HepG2 (cell line): Measurements from ENCODE around the gene DBNDD2. TPM values are rescaled to one million over a fixed set of nuclear protein-coding genes. Genes with fewer than 3 reads are reported as not detected.

Experiments
- ATAC-seq: fragments of 200-7000 bp; cut with Tn5 transposase; 3 replicates; pipeline ENCODE4 v1.9.1; 2020; ENCODE audit warnings: mild to moderate bottlenecking, moderate library complexity
- BruUV-seq: library from RNA; stranded (reverse); fragments of 400-500 nt; replicated peaks from 2 replicates; lab custom pipeline; 2021; lab: Mats Ljungman, UMichigan
- CTCF ChIA-PET: fragments of 300-600 bp; formaldehyde crosslinking; extraction: SDS; loops from one replicate; lab custom pipeline; 2021; ENCODE audit warnings: low total read pairs, inconsistent platforms, low intra/inter-chr PET ratio; lab: Yijun Ruan, JAX
- POLR2A ChIA-PET: fragments of 350-600 bp; sonication (Branson Sonifier 250); formaldehyde crosslinking; loops from one replicate; lab custom pipeline; 2020; ENCODE audit warnings: antibody characterized with exemption, inconsistent platforms; lab: Yijun Ruan, JAX
- DNase-seq: peaks from one replicate; pipeline ENCODE4 v3.0.0-alpha.2; 2015; ENCODE audit warnings: low spot score
- FAIRE-seq: peaks from 3 replicates; lab custom pipeline; 2011; peaks lifted over from hg19 to GRCh38; lab: Jason Lieb, UNC
- H2AFZ ChIP-seq: one replicate; pipeline ENCODE4 v1.6.1; 2011; ENCODE audit warnings: low read length, inconsistent platforms
- H3K27ac ChIP-seq: fragments of 300-600 bp; 3 replicates; pipeline ENCODE4 v1.8.0; 2011; ENCODE audit warnings: mixed run types, mild to moderate bottlenecking, mixed read lengths, low read length, inconsistent platforms; ENCODE audit not compliant: insufficient read depth; ENCODE audit errors: extremely low read length
- H3K27me3 ChIP-seq, 2 experiments: fragments of 200-600 bp in 1 of 2; 2 replicates in 1 of 2; 3 replicates in 1 of 2; pipeline versions ENCODE4 v1.6.0 to v1.8.0; 2011; ENCODE audit warnings: low read length in 2 of 2, mild to moderate bottlenecking in 2 of 2, moderate library complexity in 2 of 2, inconsistent platforms in 1 of 2; ENCODE audit not compliant: insufficient read depth in 2 of 2, control insufficient read depth in 1 of 2
- H3K36me3 ChIP-seq, 2 experiments: fragments of 200-600 bp in 1 of 2; replicated peaks in 1 of 2; 2 replicates in 1 of 2; 3 replicates in 1 of 2; pipeline versions ENCODE4 v1.5.1 to v1.8.0; 2011; ENCODE audit warnings: low read length in 2 of 2, inconsistent platforms in 1 of 2; ENCODE audit not compliant: insufficient read depth in 2 of 2, control insufficient read depth in 1 of 2
- H3K4me1 ChIP-seq: 2 replicates; pipeline ENCODE4 v1.5.1; 2012; ENCODE audit warnings: low read length, inconsistent platforms; ENCODE audit not compliant: insufficient read depth
- H3K4me2 ChIP-seq: 2 replicates; pipeline ENCODE4 v1.6.0; 2011; ENCODE audit warnings: low read depth, low read length, inconsistent platforms
- H3K4me3 ChIP-seq, 3 experiments: fragments of 200-600 bp in 1 of 3; sonication (generic), shearing (Covaris generic) in 1 of 3; replicated peaks in 1 of 3; 2 replicates each; pipeline ENCODE4 v1.5.1; 2011 to 2016; ENCODE audit warnings: low read length in 3 of 3, inconsistent platforms in 2 of 3, low read depth in 2 of 3, mild to moderate bottlenecking in 2 of 3, control low read depth in 1 of 3, mixed read lengths in 1 of 3; ENCODE audit not compliant: insufficient read depth in 1 of 3
- H3K79me2 ChIP-seq: one replicate; pipeline ENCODE4 v1.6.1; 2011; ENCODE audit warnings: low read length, inconsistent platforms; ENCODE audit not compliant: insufficient read depth
- H3K9ac ChIP-seq: 2 replicates; pipeline ENCODE4 v1.6.0; 2011; ENCODE audit warnings: mild to moderate bottlenecking, low read depth, low read length, inconsistent platforms; ENCODE audit not compliant: insufficient read depth
- H3K9me3 ChIP-seq: 2 replicates; pipeline ENCODE4 v1.5.1; 2012; ENCODE audit warnings: mild to moderate bottlenecking, low read length
- H4K20me1 ChIP-seq: 2 replicates; pipeline ENCODE4 v1.6.0; 2011; ENCODE audit warnings: inconsistent platforms, mild to moderate bottlenecking, low read length, moderate library complexity; ENCODE audit not compliant: insufficient read depth
- CEBPB ChIP-seq: IDR thresholded peaks from 2 replicates; pipeline ENCODE4 v1.6.1; 2011; ENCODE audit warnings: low read depth, low read length, improper control_type of control experiment, borderline replicate concordance
- JARID2 ChIP-seq: sonication (generic); formaldehyde crosslinking; IDR thresholded peaks from 2 replicates; pipeline ENCODE4 v1.8.1; 2023; ENCODE audit warnings: missing genetic modification reagents, inconsistent platforms; ENCODE audit not compliant: insufficient replicate concordance
- PHF8 ChIP-seq: sonication (generic); formaldehyde crosslinking; IDR thresholded peaks from 2 replicates; pipeline ENCODE4 v1.5.0; 2020; ENCODE audit warnings: missing genetic modification reagents
- SRY ChIP-seq: sonication (generic); formaldehyde crosslinking; IDR thresholded peaks from 2 replicates; pipeline ENCODE4 v1.8.0; 2022; ENCODE audit warnings: mild to moderate bottlenecking, missing genetic modification reagents
- ZNF7 ChIP-seq: IDR thresholded peaks from 2 replicates; pipeline ENCODE4 v1.6.1; 2016; ENCODE audit warnings: missing biosample characterization, missing genetic modification reagents
- ZNF703 ChIP-seq: sonication (generic); formaldehyde crosslinking; IDR thresholded peaks from 2 replicates; pipeline ENCODE4 v1.5.1; 2020; ENCODE audit warnings: missing genetic modification reagents, mild to moderate bottlenecking, moderate library complexity, borderline replicate concordance
- WGBS: methylation state at CpG from one replicate; pipeline ENCODE4 v1.1.6; 2017; ENCODE audit warnings: low lambda C conversion rate; 5-methylcytosine and 5-hydroxymethylcytosine counted together
- in situ Hi-C: cut with HindIII; loops from 2 replicates; pipeline ENCODE4 v1.10.0; 2017; ENCODE audit warnings: low pct_unique_long_range_greater_than_20kb; ENCODE audit not compliant: extremely low pct_ligation_motif_present
- intact Hi-C: fragments of 100-400 bp; cut with micrococcal nuclease; formaldehyde crosslinking; loops from one replicate; pipeline ENCODE4 v1.10.0; 2022; ENCODE audit not compliant: unreplicated experiment
- polyA plus RNA-seq, 8 experiments: library from polyadenylated mRNA; depleted of rRNA in 3 of 8; stranded (reverse) in 7 of 8; unstranded in 1 of 8; fragments of >200 nt; fragmentation: Illumina TruSeq in 4 of 8; extraction: Trizol in 4 of 8; gene quantifications; 2 replicates each; pipeline versions ENCODE4 v1.2.1 to v1.2.3, GENCODE V29; 2011 to 2016; ENCODE audit warnings: low read depth in 4 of 8, missing spikeins in 1 of 8, mixed read lengths in 1 of 8; ENCODE audit not compliant: insufficient read depth in 1 of 8
- total RNA-seq, 5 experiments: library from RNA; depleted of rRNA; stranded (reverse); fragments of >200 nt; fragmentation: Illumina TruSeq; extraction: Trizol; gene quantifications; 2 replicates each; pipeline ENCODE4 v1.2.3, GENCODE V29; 2016; ENCODE audit warnings: low read depth in 1 of 5
- TF ChIP-seq, protein P1 (sequence below): sonication (generic); formaldehyde crosslinking; IDR thresholded peaks from 2 replicates; pipeline ENCODE4 v1.4.0; 2020; ENCODE audit warnings: missing genetic modification reagents, borderline replicate concordance
- TF ChIP-seq, protein P2 (sequence below): sonication (generic); formaldehyde crosslinking; IDR thresholded peaks from 2 replicates; pipeline ENCODE4 v1.4.0; 2020; ENCODE audit warnings: missing genetic modification reagents

Gene DBNDD2
- total and polyA plus RNA-seq, 2 of the 13 experiments (the other 11 are each of a cell fraction or from before 2014, with no cell fraction given), result 16.7 to 47.6 TPM

DNA sequence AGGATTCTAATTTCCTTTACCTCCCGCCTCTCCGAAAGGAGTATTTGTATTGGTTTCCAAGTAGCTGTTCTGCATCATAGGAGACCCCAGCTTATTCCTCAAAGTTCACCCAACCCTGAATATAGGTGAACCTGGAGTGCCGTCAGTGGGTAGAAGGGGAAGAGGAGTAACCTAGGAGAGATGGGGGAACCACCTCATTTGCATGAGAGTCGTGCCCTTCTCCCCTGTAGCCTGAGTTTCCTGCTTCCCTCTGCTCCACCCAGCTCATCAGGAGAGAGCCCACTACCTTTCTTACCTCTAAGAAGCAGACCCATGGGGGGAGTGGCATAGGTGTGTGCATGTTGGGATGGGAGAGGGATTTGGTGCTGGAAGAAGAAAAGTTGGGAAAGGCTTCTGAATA is 44.1 kb downstream of the DBNDD2 start (continued):
- TF ChIP-seq, protein P1, sequence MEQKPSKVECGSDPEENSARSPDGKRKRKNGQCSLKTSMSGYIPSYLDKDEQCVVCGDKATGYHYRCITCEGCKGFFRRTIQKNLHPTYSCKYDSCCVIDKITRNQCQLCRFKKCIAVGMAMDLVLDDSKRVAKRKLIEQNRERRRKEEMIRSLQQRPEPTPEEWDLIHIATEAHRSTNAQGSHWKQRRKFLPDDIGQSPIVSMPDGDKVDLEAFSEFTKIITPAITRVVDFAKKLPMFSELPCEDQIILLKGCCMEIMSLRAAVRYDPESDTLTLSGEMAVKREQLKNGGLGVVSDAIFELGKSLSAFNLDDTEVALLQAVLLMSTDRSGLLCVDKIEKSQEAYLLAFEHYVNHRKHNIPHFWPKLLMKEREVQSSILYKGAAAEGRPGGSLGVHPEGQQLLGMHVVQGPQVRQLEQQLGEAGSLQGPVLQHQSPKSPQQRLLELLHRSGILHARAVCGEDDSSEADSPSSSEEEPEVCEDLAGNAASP (CRISPR knock-in tag), result no peak
- no peak for TF ChIP-seq JARID2
- TF ChIP-seq PHF8 (CRISPR knock-in tag), result no peak
- TF ChIP-seq, protein P2, sequence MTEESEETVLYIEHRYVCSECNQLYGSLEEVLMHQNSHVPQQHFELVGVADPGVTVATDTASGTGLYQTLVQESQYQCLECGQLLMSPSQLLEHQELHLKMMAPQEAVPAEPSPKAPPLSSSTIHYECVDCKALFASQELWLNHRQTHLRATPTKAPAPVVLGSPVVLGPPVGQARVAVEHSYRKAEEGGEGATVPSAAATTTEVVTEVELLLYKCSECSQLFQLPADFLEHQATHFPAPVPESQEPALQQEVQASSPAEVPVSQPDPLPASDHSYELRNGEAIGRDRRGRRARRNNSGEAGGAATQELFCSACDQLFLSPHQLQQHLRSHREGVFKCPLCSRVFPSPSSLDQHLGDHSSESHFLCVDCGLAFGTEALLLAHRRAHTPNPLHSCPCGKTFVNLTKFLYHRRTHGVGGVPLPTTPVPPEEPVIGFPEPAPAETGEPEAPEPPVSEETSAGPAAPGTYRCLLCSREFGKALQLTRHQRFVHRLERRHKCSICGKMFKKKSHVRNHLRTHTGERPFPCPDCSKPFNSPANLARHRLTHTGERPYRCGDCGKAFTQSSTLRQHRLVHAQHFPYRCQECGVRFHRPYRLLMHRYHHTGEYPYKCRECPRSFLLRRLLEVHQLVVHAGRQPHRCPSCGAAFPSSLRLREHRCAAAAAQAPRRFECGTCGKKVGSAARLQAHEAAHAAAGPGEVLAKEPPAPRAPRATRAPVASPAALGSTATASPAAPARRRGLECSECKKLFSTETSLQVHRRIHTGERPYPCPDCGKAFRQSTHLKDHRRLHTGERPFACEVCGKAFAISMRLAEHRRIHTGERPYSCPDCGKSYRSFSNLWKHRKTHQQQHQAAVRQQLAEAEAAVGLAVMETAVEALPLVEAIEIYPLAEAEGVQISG, result no peak

DNA sequence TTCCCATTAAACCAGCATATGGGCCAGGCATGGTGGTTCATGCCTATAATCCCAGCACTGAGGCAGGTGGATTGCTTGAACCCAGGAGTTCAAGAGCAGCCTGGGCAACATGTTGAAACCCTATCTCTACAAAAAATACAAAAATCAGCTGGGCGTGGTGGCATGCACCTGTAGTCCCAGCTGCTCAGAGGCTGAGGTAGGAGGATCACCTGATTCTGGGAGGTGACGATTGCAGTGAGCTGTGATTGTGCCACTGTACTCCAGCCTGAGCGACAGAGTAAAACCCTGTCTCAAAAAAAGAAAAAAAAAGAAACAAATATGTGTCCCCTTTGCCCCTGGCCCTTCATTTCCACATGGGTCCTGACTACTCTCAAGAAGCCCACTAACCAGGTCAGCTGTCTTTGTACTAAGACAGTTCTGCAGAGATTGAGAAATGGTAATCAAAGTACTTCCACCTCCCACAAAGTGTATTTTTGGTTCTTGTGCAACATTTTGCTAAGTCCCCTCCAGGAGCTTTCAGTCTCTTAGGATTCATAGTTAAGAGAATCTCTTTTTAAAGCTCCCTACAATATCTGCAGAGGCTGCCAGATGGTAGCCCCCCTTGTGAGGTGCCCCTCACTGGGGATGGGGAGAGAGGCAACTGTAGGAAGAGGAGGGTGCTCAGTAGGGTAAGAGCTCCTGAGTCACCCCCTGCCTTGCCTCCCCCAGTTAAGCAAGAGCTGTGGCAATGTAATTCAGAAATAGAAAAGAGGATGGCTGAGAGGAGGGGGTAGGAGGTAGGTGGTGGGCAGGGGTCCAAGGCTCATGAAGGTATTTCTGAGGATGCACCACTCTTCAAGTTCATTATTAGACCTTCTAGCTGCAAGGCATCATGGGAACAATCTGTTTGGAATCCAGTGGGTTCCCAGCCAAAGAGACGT is 44.9 kb downstream of the DBNDD2 start:
- POLR2A ChIA-PET, result interaction anchor here (0.7 kb wide), 2 partner anchors 93 to 106 kb away, joined by 3 read pairs; no protein-coding TSS in a partner anchor
- intact Hi-C loops (no loop called here), in situ Hi-C loops (no loop called here)
- BruUV-seq, result no TSS peak
- WGBS, result 8% methylated on average over 4 of the region's 4 CpGs
- no peaks in the 10 kb centered on the region for H3K36me3 ChIP-seq
- H3K27me3 ChIP-seq, result no peaks in the 10 kb centered on the region
- no peak overlapping the region for H2AFZ ChIP-seq
- no peaks in the 10 kb centered on the region for H3K9me3 ChIP-seq
- no peaks in the 10 kb centered on the region for H3K79me2 ChIP-seq
- H4K20me1 ChIP-seq, result no peaks in the 10 kb centered on the region
- FAIRE-seq (no peak), DNase-seq (no peak), ATAC-seq (no peak)
- H3K4me1 ChIP-seq, result peaks cover 6% of the 10 kb centered on the region
- H3K27ac ChIP-seq, result no peak overlapping the region
- H3K9ac ChIP-seq, result no peak overlapping the region
- no peak for TF ChIP-seq SRY (CRISPR knock-in tag)
- 0 out of 2 replicates have a peak, but pooled peaks have one; percentile 17 for TF ChIP-seq CEBPB
- TF ChIP-seq ZNF703 (CRISPR knock-in tag), result no peak
- no peak for TF ChIP-seq ZNF7 (CRISPR knock-in tag)
- CTCF ChIA-PET, result no interaction called here
- no peak overlapping the region for H3K4me2 ChIP-seq
- no peak overlapping the region for H3K4me3 ChIP-seq
